GM12878 (cell line): ENCODE measurements around the gene OSBPL5. TPM values are rescaled to one million over a fixed set of nuclear protein-coding genes. Genes with fewer than 3 reads are reported as not detected.

Source experiments
- ATAC-seq: fragments of 200-7000 bp; cut with Tn5 transposase; 3 replicates; pipeline ENCODE4 v1.9.1; 2020; ENCODE audit warnings: mild to moderate bottlenecking, moderate library complexity
- BruUV-seq: library from RNA; stranded (reverse); fragments of 400-500 nt; replicated peaks from 2 replicates; lab custom pipeline; 2021; lab: Mats Ljungman, UMichigan
- CTCF ChIA-PET: fragments of 300-600 bp; sonication (Branson Sonifier 250); formaldehyde crosslinking; extraction: SDS; loops from one replicate; lab custom pipeline; 2021; ENCODE audit warnings: inconsistent platforms; lab: Yijun Ruan, JAX
- POLR2A ChIA-PET: fragments of 350-600 bp; formaldehyde crosslinking; extraction: SDS; loops from one replicate; lab custom pipeline; 2021; ENCODE audit warnings: inconsistent platforms; lab: Charles Lee
- RAD21 ChIA-PET: fragments of 300-600 bp; sonication (Branson Sonifier 250); formaldehyde crosslinking; loops from one replicate; lab custom pipeline; 2023; ENCODE audit warnings: antibody characterized with exemption; ENCODE audit not compliant: unreplicated experiment; lab: Charles Lee
- SMC1A ChIA-PET: fragments of 300-600 bp; sonication (Branson Sonifier 250); formaldehyde crosslinking; loops from one replicate; lab custom pipeline; 2023; ENCODE audit not compliant: unreplicated experiment, uncharacterized antibody; lab: Charles Lee
- DNase-seq: peaks from one replicate; pipeline ENCODE4 v3.0.0-alpha.2; 2011; ENCODE audit warnings: low read depth, low spot score
- FAIRE-seq: peaks from 3 replicates; lab custom pipeline; 2011; peaks lifted over from hg19 to GRCh38; lab: Jason Lieb, UNC
- H2AFZ ChIP-seq: 2 replicates; pipeline ENCODE4 v1.6.0; 2011; ENCODE audit warnings: low read depth, low read length, control low read depth; ENCODE audit not compliant: control insufficient read depth
- H3K27ac ChIP-seq: 2 replicates; pipeline ENCODE4 v1.5.1; 2011; ENCODE audit warnings: control low read depth; ENCODE audit not compliant: control insufficient read depth, insufficient read depth
- H3K27me3 ChIP-seq, 2 experiments: replicated peaks in 1 of 2; 2 replicates each; pipeline versions ENCODE4 v1.6.0 to v1.6.1; 2011; ENCODE audit warnings: low read length in 1 of 2; ENCODE audit not compliant: control insufficient read depth in 2 of 2, insufficient read depth in 2 of 2
- H3K36me3 ChIP-seq, 2 experiments: 2 replicates each; pipeline ENCODE4 v1.5.1; 2011; ENCODE audit warnings: low read length in 1 of 2; ENCODE audit not compliant: control insufficient read depth in 2 of 2, insufficient read depth in 2 of 2
- H3K4me1 ChIP-seq: 2 replicates; pipeline ENCODE4 v1.6.1; 2011; ENCODE audit warnings: mild to moderate bottlenecking, low read length, moderate library complexity, mixed read lengths; ENCODE audit not compliant: control insufficient read depth, insufficient read depth
- H3K4me2 ChIP-seq: 2 replicates; pipeline ENCODE4 v1.6.0; 2011; ENCODE audit warnings: control low read depth; ENCODE audit not compliant: control insufficient read depth, insufficient read depth
- H3K4me3 ChIP-seq: fragments of 200-600 bp; sonication (generic); 2 replicates; pipeline ENCODE4 v1.5.1; 2016
- H3K79me2 ChIP-seq: 2 replicates; pipeline ENCODE4 v1.6.0; 2011; ENCODE audit warnings: low read length; ENCODE audit not compliant: control insufficient read depth, insufficient read depth
- H3K9ac ChIP-seq: 2 replicates; pipeline ENCODE4 v1.8.0; 2011; ENCODE audit warnings: low read length, control low read depth, mixed read lengths; ENCODE audit not compliant: control insufficient read depth, insufficient read depth
- H3K9me3 ChIP-seq: replicated peaks from 3 replicates; pipeline ENCODE4 v1.5.1; 2011; ENCODE audit warnings: mild to moderate bottlenecking, low read length; ENCODE audit not compliant: control insufficient read depth, insufficient read depth
- H4K20me1 ChIP-seq: 2 replicates; pipeline ENCODE4 v1.6.0; 2011; ENCODE audit not compliant: control insufficient read depth, insufficient read depth
- CBX5 ChIP-seq: sonication (generic); IDR thresholded peaks from 2 replicates; pipeline ENCODE4 v1.6.1; 2016; ENCODE audit warnings: low read depth, moderate library complexity, mild to moderate bottlenecking, inconsistent platforms
- CEBPB ChIP-seq, 2 experiments: fragments of 150-350 bp in 1 of 2; IDR thresholded peaks; 2 replicates each; pipeline ENCODE4 v1.6.1; 2012 to 2014; ENCODE audit warnings: low read depth in 2 of 2, low read length in 2 of 2, borderline replicate concordance in 1 of 2, inconsistent platforms in 1 of 2
- EGR1 ChIP-seq, 2 experiments: IDR thresholded peaks; 1 replicate in 1 of 2; 2 replicates in 1 of 2; pipeline ENCODE4 v1.6.1; 2011 to 2012; ENCODE audit warnings: low read depth in 2 of 2, low read length in 2 of 2, borderline replicate concordance in 1 of 2, mild to moderate bottlenecking in 1 of 2, moderate library complexity in 1 of 2
- EZH2 ChIP-seq: IDR thresholded peaks from 2 replicates; pipeline ENCODE4 v1.6.1; 2012; ENCODE audit warnings: low read depth, mild to moderate bottlenecking, control low read depth, inconsistent platforms, low read length, borderline replicate concordance; ENCODE audit not compliant: control insufficient read depth
- FOXM1 ChIP-seq: IDR thresholded peaks from 2 replicates; pipeline ENCODE4 v1.6.1; 2012; ENCODE audit warnings: low read depth, mild to moderate bottlenecking, inconsistent platforms, low read length, moderate library complexity
- HDAC6 ChIP-seq: fragments of 200-600 bp; sonication (generic); IDR thresholded peaks from one replicate; pipeline ENCODE4 v1.8.0; 2017; ENCODE audit warnings: antibody characterized with exemption; ENCODE audit not compliant: unreplicated experiment
- RFX5 ChIP-seq: IDR thresholded peaks from 2 replicates; pipeline ENCODE4 v1.6.1; 2011; ENCODE audit warnings: low read depth, low read length, improper control_type of control experiment
- SMAD5 ChIP-seq: IDR thresholded peaks from 2 replicates; pipeline ENCODE4 v1.6.1; 2016; ENCODE audit warnings: antibody characterized with exemption, low read depth
- STAT1 ChIP-seq: fragments of 450-650 bp; conservative IDR thresholded peaks from 2 replicates; pipeline ENCODE4 v1.6.1; 2014; ENCODE audit warnings: antibody characterized with exemption, mild to moderate bottlenecking
- TAF1 ChIP-seq: IDR thresholded peaks from 2 replicates; pipeline ENCODE4 v1.6.1; 2011; ENCODE audit warnings: mild to moderate bottlenecking, low read depth, low read length, borderline replicate concordance
- USF2 ChIP-seq: IDR thresholded peaks from 2 replicates; pipeline ENCODE4 v1.6.1; 2011; ENCODE audit warnings: low read depth, low read length, improper control_type of control experiment, borderline replicate concordance
- WGBS: methylation state at CpG from one replicate; pipeline ENCODE4 v1.1.6; 2016; ENCODE audit warnings: low lambda C conversion rate; ENCODE audit not compliant: insufficient replicate concordance, insufficient coverage; ENCODE audit errors: missing lambda C conversion rate; 5-methylcytosine and 5-hydroxymethylcytosine counted together
- in situ Hi-C: fragments of 300-500 bp; cut with MboI; formaldehyde crosslinking; loops from 9 replicates; pipeline ENCODE4 v1.14.3; 2018; ENCODE audit warnings: mixed read lengths
- intact Hi-C: fragments of 100-400 bp; cut with micrococcal nuclease; formaldehyde crosslinking; loops from one replicate; pipeline ENCODE4 v1.14.2; 2022; ENCODE audit not compliant: unreplicated experiment
- polyA plus RNA-seq, 11 experiments: library from polyadenylated mRNA; depleted of rRNA in 4 of 11; unstranded in 6 of 11; stranded (reverse) in 5 of 11; fragments of >200 nt; fragmentation: Nextera tagmentation in 4 of 11; fragmentation: Illumina TruSeq in 1 of 11; extraction: Ambion mirVana in 4 of 11; extraction: Trizol in 1 of 11; gene quantifications; 1 replicate in 1 of 11; 2 replicates in 10 of 11; pipeline versions ENCODE4 v1.2.1 to v1.2.3, GENCODE V29; 2011 to 2016; ENCODE audit warnings: inconsistent platforms in 2 of 11, missing spikeins in 2 of 11, low read depth in 1 of 11
- total RNA-seq, 4 experiments: library from RNA; depleted of rRNA in 3 of 4; stranded (reverse); fragments of >200 nt in 3 of 4; fragmentation: Illumina TruSeq in 1 of 4; extraction: Trizol in 1 of 4; gene quantifications; 2 replicates each; pipeline versions ENCODE4 v1.2.1 to v1.2.3, GENCODE V29; 2013 to 2021
- TF ChIP-seq, protein P1 (sequence below): fragments of 450-650 bp; conservative IDR thresholded peaks from 2 replicates; pipeline ENCODE4 v1.6.1; 2017; ENCODE audit warnings: mild to moderate bottlenecking, moderate library complexity
- TF ChIP-seq, protein P2 (sequence below): fragments of 450-650 bp; IDR thresholded peaks from 2 replicates; pipeline ENCODE4 v1.6.1; 2018; ENCODE audit warnings: mild to moderate bottlenecking, low read depth, moderate library complexity; ENCODE audit not compliant: partially characterized antibody
- TF ChIP-seq, protein P3 (sequence below): fragments of 450-650 bp; IDR thresholded peaks from 2 replicates; pipeline ENCODE4 v1.6.1; 2014; ENCODE audit warnings: mild to moderate bottlenecking

OSBPL5 gene
- total and polyA plus RNA-seq, 10 of the 15 experiments (the other 5 are each of a cell fraction or from before 2014, with no cell fraction given), result not detected

DNA sequence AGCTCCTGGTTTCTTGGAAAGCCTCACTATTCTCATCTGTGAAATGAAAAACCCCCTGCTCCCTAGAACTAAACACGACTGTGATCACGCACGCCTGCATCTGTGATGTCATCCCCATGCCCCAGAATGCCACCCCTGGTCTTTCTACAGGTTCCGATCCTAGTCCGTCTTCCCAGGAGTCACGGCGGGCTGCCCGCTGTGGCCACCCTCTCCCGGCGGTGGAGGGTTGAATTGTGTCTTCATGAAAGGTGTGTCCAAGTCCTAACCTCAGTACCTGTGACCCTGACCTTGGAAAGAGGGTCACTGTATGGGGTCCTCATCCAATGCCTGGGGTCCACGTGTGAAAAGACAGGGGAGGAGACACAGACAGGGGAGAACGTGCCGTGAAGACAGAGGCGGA is 14.4 kb downstream of the OSBPL5 start (continued):
- no peak for TF ChIP-seq EZH2
- no peak for TF ChIP-seq CBX5

GRCh38 chr11:3149852-3150188 is 15.3 kb downstream of the OSBPL5 start:
- POLR2A ChIA-PET, result no interaction called here
- Histone ChIP-seq H3K27me3 (no peaks in the 10 kb centered on the region), H3K79me2 (no peaks in the 10 kb centered on the region), H3K4me2 (no peak overlapping the region), H2AFZ (no peak overlapping the region), H3K9ac (no peak overlapping the region), H3K4me3 (no peak overlapping the region), H3K9me3 (no peaks in the 10 kb centered on the region), H3K27ac (no peak overlapping the region), H3K36me3 (no peaks in the 10 kb centered on the region), H3K4me1 (no peaks in the 10 kb centered on the region), H4K20me1 (no peaks in the 10 kb centered on the region)
- BruUV-seq, result no TSS peak
- no peak for ATAC-seq
- intact Hi-C loops, result no loop called here
- in situ Hi-C loops, result no loop called here
- SMC1A ChIA-PET, result no interaction called here
- CTCF ChIA-PET, result interaction anchor here (0.6 kb wide), 1 partner anchor 38 kb away, joined by 3 read pairs; no protein-coding TSS in a partner anchor
- 16% methylated on average over 4 of the region's 4 CpGs for WGBS
- DNase-seq, result no peak
- TF ChIP-seq RFX5 (no peak), FOXM1 (no peak), SMAD5 (no peak), CEBPB (IDR thresholded peaks at IDR 0.05; ENCODE audit: borderline replicate concordance in 1 of 2, low read depth in 2 of 2, low read length in 2 of 2) (no peak), HDAC6 (no peak), USF2 (no peak), STAT1 (no peak), EGR1 (IDR thresholded peaks at IDR 0.05; ENCODE audit: borderline replicate concordance in 1 of 2, low read depth in 2 of 2, low read length in 2 of 2) (no peak), TAF1 (no peak)
- TF ChIP-seq, protein P1, sequence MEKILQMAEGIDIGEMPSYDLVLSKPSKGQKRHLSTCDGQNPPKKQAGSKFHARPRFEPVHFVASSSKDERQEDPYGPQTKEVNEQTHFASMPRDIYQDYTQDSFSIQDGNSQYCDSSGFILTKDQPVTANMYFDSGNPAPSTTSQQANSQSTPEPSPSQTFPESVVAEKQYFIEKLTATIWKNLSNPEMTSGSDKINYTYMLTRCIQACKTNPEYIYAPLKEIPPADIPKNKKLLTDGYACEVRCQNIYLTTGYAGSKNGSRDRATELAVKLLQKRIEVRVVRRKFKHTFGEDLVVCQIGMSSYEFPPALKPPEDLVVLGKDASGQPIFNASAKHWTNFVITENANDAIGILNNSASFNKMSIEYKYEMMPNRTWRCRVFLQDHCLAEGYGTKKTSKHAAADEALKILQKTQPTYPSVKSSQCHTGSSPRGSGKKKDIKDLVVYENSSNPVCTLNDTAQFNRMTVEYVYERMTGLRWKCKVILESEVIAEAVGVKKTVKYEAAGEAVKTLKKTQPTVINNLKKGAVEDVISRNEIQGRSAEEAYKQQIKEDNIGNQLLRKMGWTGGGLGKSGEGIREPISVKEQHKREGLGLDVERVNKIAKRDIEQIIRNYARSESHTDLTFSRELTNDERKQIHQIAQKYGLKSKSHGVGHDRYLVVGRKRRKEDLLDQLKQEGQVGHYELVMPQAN, result no peak
- TF ChIP-seq, protein P2, sequence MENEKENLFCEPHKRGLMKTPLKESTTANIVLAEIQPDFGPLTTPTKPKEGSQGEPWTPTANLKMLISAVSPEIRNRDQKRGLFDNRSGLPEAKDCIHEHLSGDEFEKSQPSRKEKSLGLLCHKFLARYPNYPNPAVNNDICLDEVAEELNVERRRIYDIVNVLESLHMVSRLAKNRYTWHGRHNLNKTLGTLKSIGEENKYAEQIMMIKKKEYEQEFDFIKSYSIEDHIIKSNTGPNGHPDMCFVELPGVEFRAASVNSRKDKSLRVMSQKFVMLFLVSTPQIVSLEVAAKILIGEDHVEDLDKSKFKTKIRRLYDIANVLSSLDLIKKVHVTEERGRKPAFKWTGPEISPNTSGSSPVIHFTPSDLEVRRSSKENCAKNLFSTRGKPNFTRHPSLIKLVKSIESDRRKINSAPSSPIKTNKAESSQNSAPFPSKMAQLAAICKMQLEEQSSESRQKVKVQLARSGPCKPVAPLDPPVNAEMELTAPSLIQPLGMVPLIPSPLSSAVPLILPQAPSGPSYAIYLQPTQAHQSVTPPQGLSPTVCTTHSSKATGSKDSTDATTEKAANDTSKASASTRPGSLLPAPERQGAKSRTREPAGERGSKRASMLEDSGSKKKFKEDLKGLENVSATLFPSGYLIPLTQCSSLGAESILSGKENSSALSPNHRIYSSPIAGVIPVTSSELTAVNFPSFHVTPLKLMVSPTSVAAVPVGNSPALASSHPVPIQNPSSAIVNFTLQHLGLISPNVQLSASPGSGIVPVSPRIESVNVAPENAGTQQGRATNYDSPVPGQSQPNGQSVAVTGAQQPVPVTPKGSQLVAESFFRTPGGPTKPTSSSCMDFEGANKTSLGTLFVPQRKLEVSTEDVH, result no peak
- TF ChIP-seq, protein P3, sequence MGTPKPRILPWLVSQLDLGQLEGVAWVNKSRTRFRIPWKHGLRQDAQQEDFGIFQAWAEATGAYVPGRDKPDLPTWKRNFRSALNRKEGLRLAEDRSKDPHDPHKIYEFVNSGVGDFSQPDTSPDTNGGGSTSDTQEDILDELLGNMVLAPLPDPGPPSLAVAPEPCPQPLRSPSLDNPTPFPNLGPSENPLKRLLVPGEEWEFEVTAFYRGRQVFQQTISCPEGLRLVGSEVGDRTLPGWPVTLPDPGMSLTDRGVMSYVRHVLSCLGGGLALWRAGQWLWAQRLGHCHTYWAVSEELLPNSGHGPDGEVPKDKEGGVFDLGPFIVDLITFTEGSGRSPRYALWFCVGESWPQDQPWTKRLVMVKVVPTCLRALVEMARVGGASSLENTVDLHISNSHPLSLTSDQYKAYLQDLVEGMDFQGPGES, result no peak
- no peak for FAIRE-seq
- RAD21 ChIA-PET, result no interaction called here
